Inflammatory macrophage treated with lipopolysaccharide for 1 hour (primary cell): Measurements from ENCODE around the gene SMIM23.
A peak's percentile ranks its signal among the peaks of the same experiment; 100 is the strongest.
"Not testable (repeated sequence)": the region's sequence is repeated elsewhere in the genome, so short reads cannot be mapped to it uniquely, and the experiment has no call there.

Source experiments
- DNase-seq, 2 donors: peaks; one replicate each; pipeline ENCODE4 v3.0.0-alpha.2; 2020 to 2022

Gene SMIM23

GRCh38 chr5:171774418-171774817 is 11.2 kb upstream of the SMIM23 start:
- no peak for DNase-seq

GRCh38 chr5:171776213-171776612 is 9.4 kb upstream of the SMIM23 start:
- DNase-seq = no peak

- DNase-seq = no peak
Observed at GRCh38 chr5:171776770-171777759, 8.6 kb upstream of the SMIM23 start.

- not testable (repeated sequence) for DNase-seq
Observed at GRCh38 chr5:171781744-171782143, 3.9 kb upstream of the SMIM23 start.

GRCh38 chr5:171782332-171782966 is 3.2 kb upstream of the SMIM23 start:
- no peak for DNase-seq

DNA sequence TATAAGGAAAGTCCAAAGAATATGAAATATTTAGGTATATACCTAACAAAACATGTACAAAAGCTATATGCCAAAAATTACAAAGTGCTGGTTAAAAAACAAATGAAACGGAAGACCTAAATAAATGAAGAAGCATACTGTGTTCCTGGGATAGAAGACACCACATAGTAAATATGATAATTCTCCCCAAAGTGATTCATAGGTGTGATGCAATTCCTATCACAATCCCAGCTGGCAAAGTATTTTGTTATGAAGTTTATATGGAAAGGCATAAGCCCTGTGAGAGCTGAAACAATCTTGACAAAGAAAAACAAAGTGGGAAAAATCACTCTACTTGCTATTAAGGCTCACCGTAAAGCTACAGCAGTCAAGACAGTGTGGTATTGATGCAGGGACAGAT is 2.6 kb upstream of the SMIM23 start:
- DNase-seq = no peak

DNA sequence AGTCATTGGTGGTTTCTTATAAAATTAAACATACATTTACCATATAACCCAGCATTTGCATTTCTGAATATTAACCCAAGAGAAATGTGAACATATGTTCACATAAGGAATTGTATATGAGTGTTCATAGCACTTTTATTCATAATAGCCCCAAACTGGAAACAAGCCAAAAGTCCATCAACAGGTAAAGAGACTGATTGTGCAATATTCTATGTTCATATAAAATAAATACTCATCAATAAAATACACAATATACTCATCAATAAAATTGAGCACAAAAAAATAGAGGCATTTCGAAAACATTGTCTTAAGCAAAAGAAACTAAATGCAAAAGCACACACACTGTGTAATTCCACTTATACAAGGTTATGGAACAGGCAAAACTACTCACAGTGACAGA is 3.7 kb downstream of the SMIM23 start:
- DNase-seq = no peak

DNA sequence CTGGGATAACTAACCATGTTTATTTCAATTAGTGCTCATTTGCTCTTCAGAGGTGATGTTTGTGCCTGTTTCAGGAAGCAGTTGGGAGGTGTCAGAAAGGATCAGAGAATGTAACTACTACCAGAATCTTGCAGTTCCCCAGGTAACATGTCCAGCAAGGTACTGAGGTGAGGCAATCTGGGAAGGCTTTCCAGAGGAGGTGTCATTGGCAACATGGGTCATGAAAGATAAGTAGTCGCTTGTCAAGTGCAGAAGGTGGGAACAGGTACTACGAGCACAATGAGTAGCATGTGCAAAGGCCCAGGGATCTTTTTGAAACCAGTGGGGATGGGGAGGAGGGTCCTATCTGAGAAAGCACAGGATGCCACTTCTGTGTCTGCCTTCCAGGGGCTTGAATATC is 4.8 kb downstream of the SMIM23 start:
- no peak for DNase-seq

DNA sequence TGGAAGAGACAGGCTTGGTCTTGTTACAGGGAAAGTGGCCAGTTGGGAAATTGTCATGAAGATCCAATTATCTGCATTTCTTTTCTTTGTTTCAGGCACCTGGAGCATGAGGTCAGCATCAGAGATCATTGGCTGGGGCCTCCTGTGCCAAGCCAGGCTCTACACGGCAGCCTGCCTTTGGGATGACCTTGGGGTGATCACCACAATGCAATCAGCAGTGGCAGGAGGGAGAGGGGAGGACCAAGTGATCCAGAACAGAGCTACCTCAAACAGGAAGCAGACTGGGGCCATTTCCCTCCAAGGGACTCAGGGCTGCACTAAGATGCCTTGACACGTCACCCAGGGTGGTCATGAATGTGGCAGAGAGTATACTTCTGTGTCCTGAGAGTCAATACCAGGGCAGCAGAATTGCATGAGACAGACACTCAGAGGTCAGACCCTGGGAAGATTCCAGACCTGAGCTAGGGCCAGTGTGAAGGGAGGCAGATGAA is 8.9 kb downstream of the SMIM23 start:
- no peak for DNase-seq

DNA sequence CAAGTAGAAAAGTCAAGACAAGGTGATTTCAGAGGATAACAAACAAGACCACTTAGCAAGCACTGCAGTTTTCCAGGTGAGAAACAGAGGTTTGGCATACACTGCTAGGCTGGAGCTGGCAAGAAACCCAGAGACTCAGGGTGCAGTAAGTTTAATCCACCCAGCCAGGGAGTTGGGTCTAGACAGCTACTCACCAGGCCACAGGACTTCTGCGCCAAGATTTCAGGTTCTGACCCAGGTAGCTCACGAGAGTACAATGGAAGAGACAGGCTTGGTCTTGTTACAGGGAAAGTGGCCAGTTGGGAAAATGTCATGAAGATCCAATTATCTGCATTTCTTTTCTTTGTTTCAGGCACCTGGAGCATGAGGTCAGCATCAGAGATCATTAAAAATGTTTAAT is 9.8 kb downstream of the SMIM23 start:
- DNase-seq = no peak

DNA sequence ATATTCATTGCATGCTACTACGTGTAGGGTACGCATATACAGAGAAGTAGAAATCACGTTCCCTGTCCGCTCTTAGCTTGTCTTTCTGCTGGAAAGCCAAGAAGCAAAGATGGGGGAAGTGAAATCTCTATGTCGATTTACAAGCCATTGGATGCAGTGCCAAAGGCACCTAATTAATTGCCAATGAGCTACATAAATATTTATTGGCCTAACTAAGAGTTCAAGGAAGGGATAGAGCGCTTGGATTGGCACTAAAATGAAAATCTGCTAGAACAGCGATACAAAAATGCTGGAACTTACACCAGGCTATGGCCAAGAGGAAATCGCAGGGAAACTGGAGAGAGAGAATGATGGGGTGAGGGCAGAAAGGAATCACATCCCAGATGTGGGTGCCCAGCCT is 10.8 kb downstream of the SMIM23 start:
- DNase-seq = no peak

DNA sequence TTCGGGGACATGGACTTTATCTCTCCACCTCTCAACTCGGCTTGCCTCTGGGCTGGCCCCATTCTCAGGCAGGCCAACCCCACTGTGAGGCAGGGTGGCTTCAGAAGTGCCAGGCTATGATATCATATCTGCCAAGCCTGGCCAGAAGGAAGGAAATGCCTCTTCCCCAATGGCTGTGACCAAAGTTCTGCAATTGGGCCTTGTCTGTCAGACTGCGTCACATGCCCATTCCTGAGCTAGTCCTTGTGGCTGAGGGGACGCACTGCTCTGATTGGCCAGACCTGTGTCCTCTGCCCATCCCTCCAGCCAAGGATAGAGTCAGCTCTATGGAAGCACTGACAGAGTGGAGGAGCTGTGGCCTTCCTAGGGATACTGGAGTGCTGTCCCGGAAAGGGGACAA is 11.9 kb downstream of the SMIM23 start:
- DNase-seq = peak; percentile 24 to 29

GRCh38 chr5:171798418-171798817 is 12.8 kb downstream of the SMIM23 start:
- DNase-seq = no peak

GRCh38 chr5:171801839-171802238 is 16.2 kb downstream of the SMIM23 start:
- no peak for DNase-seq

DNA sequence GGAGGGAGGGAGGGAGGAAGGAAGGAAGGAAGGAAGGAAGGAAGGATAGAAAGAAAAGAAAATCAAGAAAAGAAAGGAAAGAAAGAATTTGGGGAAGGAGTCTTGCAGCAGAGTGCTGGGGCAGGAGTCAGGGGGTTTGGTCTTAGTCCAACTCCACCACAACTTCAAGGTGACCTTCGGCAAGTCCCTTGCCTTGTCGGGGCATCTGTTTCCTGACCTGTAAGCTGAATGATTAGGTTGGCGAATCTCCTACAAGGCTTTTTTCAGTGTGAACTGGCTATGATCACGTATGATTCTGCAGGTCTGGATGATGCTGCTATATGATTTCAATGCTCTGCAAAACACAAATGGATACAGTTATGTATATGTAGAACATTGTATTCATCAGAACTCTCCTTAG is 20.1 kb downstream of the SMIM23 start:
- DNase-seq = no peak

DNA sequence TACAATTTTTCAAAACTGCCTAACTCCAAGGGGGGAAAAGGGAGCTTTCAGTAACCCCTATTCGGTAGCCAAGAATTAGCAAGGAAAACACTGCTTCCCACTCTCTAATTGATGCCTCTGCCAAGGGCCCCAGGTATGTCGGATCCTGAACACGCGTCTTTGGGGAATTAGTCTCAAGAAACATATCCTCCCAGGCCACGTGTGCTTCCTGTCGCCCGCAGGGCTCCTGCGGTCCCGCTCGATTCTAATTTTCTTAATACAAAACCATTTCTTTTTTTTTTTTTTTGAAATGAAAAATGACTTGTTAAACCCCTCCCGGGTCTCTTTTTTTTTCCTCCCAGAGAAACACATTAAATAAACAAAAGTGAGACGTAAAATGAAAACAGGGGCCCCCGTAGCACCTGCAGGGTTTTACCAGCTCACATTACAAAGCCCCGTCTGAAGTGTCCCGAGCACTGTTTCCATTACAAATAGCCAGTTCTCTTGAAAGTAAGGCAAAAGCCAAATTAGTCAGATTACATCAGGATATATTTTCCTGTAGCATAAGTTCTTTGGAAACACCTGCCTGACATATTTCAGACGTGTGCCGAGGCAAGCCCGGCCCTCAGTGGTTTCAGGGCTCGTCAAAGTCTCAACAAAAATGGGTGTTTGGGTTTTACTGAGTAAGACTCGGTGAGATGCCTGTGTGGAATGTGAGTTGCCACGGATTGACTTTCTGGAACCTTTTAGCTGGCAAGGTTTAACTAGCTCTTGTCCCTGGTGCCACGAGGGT is 21.5 kb downstream of the SMIM23 start:
- no peak for DNase-seq

- DNase-seq = no peak
Observed at GRCh38 chr5:171808453-171808852, 22.8 kb downstream of the SMIM23 start.

GRCh38 chr5:171808951-171809350 is 23.3 kb downstream of the SMIM23 start:
- no peak for DNase-seq

DNA sequence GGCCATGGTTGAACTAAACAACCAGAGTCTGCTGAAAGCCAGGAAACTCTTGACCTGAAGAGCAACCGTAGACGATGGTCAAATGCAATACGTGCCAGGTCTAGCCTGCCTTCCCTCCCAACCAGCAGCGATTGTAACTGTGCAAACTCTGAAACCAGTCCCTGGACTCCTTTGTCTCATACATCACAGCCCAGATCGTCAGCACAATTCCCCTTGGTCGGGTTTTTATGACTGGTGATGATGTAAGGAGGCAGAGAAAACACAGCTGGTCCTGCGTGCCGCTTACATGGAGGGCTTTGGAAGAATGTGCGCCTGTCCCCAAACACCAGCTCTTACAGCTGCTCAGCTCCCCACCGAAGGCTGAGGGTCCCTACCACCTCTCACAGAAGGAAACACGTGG is 24.6 kb downstream of the SMIM23 start:
- DNase-seq = no peak

DNA sequence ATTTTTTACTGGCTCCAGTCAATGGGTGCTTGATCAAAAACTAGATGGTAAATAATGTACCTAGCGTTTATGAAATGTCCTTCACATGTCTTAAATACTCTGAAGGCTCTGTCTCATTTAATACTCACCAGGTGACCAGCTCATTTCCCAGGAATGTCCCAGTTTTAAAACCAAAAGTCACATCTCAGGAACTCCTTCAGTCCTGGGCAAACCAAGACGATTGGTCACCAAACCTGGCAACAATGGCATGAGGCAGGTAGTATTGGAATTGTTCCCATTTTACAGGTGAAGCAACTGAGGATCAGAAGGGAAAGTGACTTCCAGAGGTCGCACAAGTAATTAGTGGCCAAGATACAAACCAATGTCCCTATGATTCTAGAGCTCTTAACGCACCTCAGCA is 27.7 kb downstream of the SMIM23 start:
- no peak for DNase-seq

- peak in 1 of 2 donors; percentile 6 for DNase-seq
Observed at GRCh38 chr5:171813813-171814490, 28.3 kb downstream of the SMIM23 start.

GRCh38 chr5:171816666-171817065 is 31.0 kb downstream of the SMIM23 start:
- DNase-seq = no peak

- DNase-seq = no peak
Observed at GRCh38 chr5:171820561-171820960, 34.9 kb downstream of the SMIM23 start.
